ENCODE measurements around the gene LDLRAD3. TPM values are rescaled to one million over a fixed set of nuclear protein-coding genes. Genes with fewer than 3 reads are reported as not detected.

Gene LDLRAD3
- total and polyA plus RNA-seq, 4 donors, result 2.2 to 14.3 (median 9.9) TPM

DNA sequence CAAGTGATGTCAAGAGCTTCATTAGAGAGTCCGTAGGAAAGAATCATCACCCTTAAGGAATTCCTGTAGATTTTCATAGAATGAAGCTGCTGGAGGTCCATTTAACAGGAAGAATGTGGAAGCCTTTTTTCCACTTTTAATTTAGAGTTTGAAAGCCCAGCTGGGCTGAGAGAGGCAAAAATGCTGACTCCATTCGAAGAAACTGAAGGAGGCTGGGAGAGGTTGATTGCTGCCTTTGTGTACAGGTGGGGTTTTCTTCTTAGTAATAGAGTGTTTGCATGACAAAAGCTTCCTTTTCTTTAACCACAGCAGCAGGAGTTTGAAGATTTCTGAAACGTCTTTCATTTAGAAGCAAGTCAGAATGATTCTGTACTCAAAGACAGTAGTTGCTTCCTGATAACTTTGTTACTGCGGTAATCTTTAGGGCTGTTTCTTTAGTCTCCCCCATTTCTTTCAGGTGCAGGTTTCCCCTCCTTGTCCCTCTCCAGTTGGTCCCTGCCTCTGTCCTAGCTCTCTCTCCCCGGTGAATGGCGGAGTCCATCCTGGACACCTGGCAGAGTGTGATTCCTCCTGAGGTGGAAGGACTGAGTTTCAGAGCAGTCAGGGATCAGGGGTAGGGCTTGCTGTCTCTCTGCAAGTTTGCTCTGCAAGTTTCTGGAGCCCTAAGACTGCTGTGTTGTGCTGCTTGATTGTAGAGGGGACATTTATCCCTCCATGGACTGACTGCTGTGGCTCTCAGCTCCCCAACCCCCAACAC, 166.2 kb downstream of the LDLRAD3 start:
- peaks cover 0 to 27% (median 12%) of the 10 kb centered on the region in 5 donors for H3K4me1 ChIP-seq (ENCODE audit: control insufficient read depth in 5 of 5, insufficient read depth in 5 of 5, low read length in 5 of 5)
- 66 to 67% methylated on average over 6 of the region's 6 CpGs for WGBS, 2 donors
- peaks cover 0 to 9% (median 0%) of the 10 kb centered on the region in 4 donors for H3K36me3 ChIP-seq (ENCODE audit: control insufficient read depth in 4 of 4, insufficient read depth in 4 of 4, low read length in 4 of 4)
- H3K9ac ChIP-seq (ENCODE audit: insufficient read depth in 1 of 2, low read length in 2 of 2), result no peak overlapping the region
- ATAC-seq (ENCODE audit: insufficient read depth, low FRiP score), result no peak
- no peaks in the 10 kb centered on the region for H3K27me3 ChIP-seq (ENCODE audit: control insufficient read depth in 3 of 3, insufficient read depth in 3 of 3, low read length in 2 of 3)
- no peak for TF ChIP-seq CTCF (IDR thresholded peaks at IDR 0.05; ENCODE audit: control extremely low read depth, extremely low read depth)
- H3K4me3 ChIP-seq, result no peak overlapping the region
- no peak overlapping the region for H3K27ac ChIP-seq (ENCODE audit: low read depth in 1 of 2, low read length in 1 of 2)
- no peak for DNase-seq
- peaks cover 0 to 8% (median 1%) of the 10 kb centered on the region in 4 donors for H3K9me3 ChIP-seq (ENCODE audit: control insufficient read depth in 4 of 4, insufficient read depth in 3 of 4, low read length in 3 of 4)

DNA sequence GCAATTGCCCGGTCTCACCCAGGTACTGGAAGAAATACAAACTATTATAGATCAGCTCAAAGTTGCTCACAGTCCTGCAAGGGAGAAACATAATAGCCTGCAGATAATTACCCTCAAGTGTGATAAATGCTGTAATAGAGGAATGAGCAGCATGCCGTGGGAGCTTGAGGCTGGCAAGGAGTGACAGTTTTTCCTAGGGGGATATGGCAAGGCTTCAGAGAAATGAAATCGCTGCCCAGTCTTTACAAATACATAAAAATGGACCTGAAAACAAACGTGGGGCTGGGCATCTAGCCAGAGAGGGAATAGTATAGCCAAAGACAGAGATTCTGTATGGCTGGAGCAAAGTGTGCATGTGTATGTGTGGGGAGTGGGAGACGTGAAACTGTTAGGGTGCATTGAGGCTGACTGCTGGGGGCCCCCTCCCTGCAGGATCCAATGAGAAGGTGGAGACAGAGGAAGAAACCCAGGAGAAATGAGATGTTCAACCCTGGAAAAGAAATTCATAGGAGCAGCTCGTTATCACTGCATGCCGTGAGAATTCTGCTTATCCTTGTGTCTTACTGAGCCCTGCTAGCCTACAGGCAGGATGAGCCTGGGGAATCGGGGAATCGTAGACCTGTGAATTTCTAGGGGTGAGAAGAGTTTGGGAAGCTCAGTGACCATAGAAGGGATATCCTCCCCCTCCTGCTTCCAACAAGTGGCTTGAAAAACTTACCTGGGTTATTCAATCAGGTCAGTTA, 167.0 kb downstream of the LDLRAD3 start:
- H3K9ac ChIP-seq (ENCODE audit: insufficient read depth in 1 of 2, low read length in 2 of 2), result no peak overlapping the region
- H3K27me3 ChIP-seq (ENCODE audit: control insufficient read depth in 3 of 3, insufficient read depth in 3 of 3, low read length in 2 of 3), result no peaks in the 10 kb centered on the region
- peak in 2 of 3 donors; percentile 29 to 41 for DNase-seq
- no peak overlapping the region for H3K4me3 ChIP-seq
- 62 to 80% methylated on average over 9 of the region's 9 CpGs for WGBS, 2 donors
- peaks cover 0 to 9% (median 0%) of the 10 kb centered on the region in 4 donors for H3K36me3 ChIP-seq (ENCODE audit: control insufficient read depth in 4 of 4, insufficient read depth in 4 of 4, low read length in 4 of 4)
- H3K9me3 ChIP-seq (ENCODE audit: control insufficient read depth in 4 of 4, insufficient read depth in 3 of 4, low read length in 3 of 4), result peaks cover 0 to 8% (median 1%) of the 10 kb centered on the region in 4 donors
- H3K4me1 ChIP-seq (ENCODE audit: control insufficient read depth in 5 of 5, insufficient read depth in 5 of 5, low read length in 5 of 5), result peaks cover 0 to 19% (median 8%) of the 10 kb centered on the region in 5 donors
- no peak for TF ChIP-seq CTCF (IDR thresholded peaks at IDR 0.05; ENCODE audit: control extremely low read depth, extremely low read depth)
- ATAC-seq (ENCODE audit: insufficient read depth, low FRiP score), result no peak
- H3K27ac ChIP-seq (ENCODE audit: low read depth in 1 of 2, low read length in 1 of 2), result no peak overlapping the region

- no peaks in the 10 kb centered on the region for H3K27me3 ChIP-seq (ENCODE audit: control insufficient read depth in 3 of 3, insufficient read depth in 3 of 3, low read length in 2 of 3)
- H3K9me3 ChIP-seq (ENCODE audit: control insufficient read depth in 4 of 4, insufficient read depth in 3 of 4, low read length in 3 of 4), result peaks cover 0 to 7% (median 1%) of the 10 kb centered on the region in 4 donors
- peaks cover 0 to 15% (median 7%) of the 10 kb centered on the region in 5 donors for H3K4me1 ChIP-seq (ENCODE audit: control insufficient read depth in 5 of 5, insufficient read depth in 5 of 5, low read length in 5 of 5)
- no peak for ATAC-seq (ENCODE audit: insufficient read depth, low FRiP score)
- H3K27ac ChIP-seq (ENCODE audit: low read depth in 1 of 2, low read length in 1 of 2), result no peak overlapping the region
- no peak overlapping the region for H3K9ac ChIP-seq (ENCODE audit: insufficient read depth in 1 of 2, low read length in 2 of 2)
- WGBS, 2 donors, result 88 to 98% methylated on average over 7 of the region's 7 CpGs
- no peak for DNase-seq
- no peak overlapping the region for H3K4me3 ChIP-seq
- peaks cover 0 to 9% (median 0%) of the 10 kb centered on the region in 4 donors for H3K36me3 ChIP-seq (ENCODE audit: control insufficient read depth in 4 of 4, insufficient read depth in 4 of 4, low read length in 4 of 4)
- TF ChIP-seq CTCF (IDR thresholded peaks at IDR 0.05; ENCODE audit: control extremely low read depth, extremely low read depth), result no peak
These were observed 170.2 kb downstream of the LDLRAD3 start for GRCh38 chr11:36114095-36114494.

All from lung (tissue), 12 donors.